Measurements from ENCODE around the gene ERCC8. TPM values are rescaled to one million over a fixed set of nuclear protein-coding genes. Genes with fewer than 3 reads are reported as not detected.
"Not testable (repeated sequence)": the region's sequence is repeated elsewhere in the genome, so short reads cannot be mapped to it uniquely, and the experiment has no call there.

The ERCC8 gene
- total and polyA plus RNA-seq, 4 donors: 2.6 to 14.5 (median 6.2) TPM

- Histone ChIP-seq H3K9ac (ENCODE audit: low read depth in 1 of 2, low read length in 2 of 2) (no peak overlapping the region), H3K4me1 (ENCODE audit: control insufficient read depth in 4 of 4, insufficient read depth in 4 of 4, low read length in 3 of 4) (no peaks in the 10 kb centered on the region), H3K36me3 (ENCODE audit: control insufficient read depth in 4 of 4, insufficient read depth in 3 of 4, low read depth in 1 of 4, low read length in 3 of 4) (peaks cover 0 to 2% (median under 1%) of the 10 kb centered on the region in 4 donors), H3K4me3 (ENCODE audit: low read depth in 1 of 3, low read length in 3 of 3) (no peak overlapping the region), H3K27ac (ENCODE audit: low read depth in 1 of 2, low read length in 2 of 2) (no peak overlapping the region), H3K9me3 (ENCODE audit: control insufficient read depth in 4 of 4, low read length in 3 of 4) (peaks cover 0 to 8% (median 0%) of the 10 kb centered on the region in 4 donors), H3K27me3 (ENCODE audit: control insufficient read depth in 4 of 4, insufficient read depth in 4 of 4, low read length in 3 of 4) (no peaks in the 10 kb centered on the region)
- WGBS: 99% methylated on average over 3 of the region's 3 CpGs
- DNase-seq (ENCODE audit: low spot score): no peak
- TF ChIP-seq GABPA (IDR thresholded peaks at IDR 0.05 in 1 of 2, conservative IDR thresholded peaks at IDR 0.05 in 1 of 2) (no peak), EGR1 (IDR thresholded peaks at IDR 0.05; ENCODE audit: low read depth in 2 of 2) (no peak), FOXA1 (IDR thresholded peaks at IDR 0.05) (no peak), HNF4G (IDR thresholded peaks at IDR 0.05) (no peak), ATF3 (IDR thresholded peaks at IDR 0.05) (no peak), RXRA (IDR thresholded peaks at IDR 0.05) (no peak)
Measured at GRCh38 chr5:60870857-60871256, 74.0 kb downstream of the ERCC8 start.

- H3K4me3 ChIP-seq (ENCODE audit: low read depth in 1 of 3, low read length in 3 of 3); H3K36me3 ChIP-seq (ENCODE audit: control insufficient read depth in 4 of 4, insufficient read depth in 3 of 4, low read depth in 1 of 4, low read length in 3 of 4); H3K9ac ChIP-seq (ENCODE audit: low read depth in 1 of 2, low read length in 2 of 2); DNase-seq (ENCODE audit: low spot score); H3K4me1 ChIP-seq (ENCODE audit: control insufficient read depth in 4 of 4, insufficient read depth in 4 of 4, low read length in 3 of 4); H3K27ac ChIP-seq (ENCODE audit: low read depth in 1 of 2, low read length in 2 of 2); H3K9me3 ChIP-seq (ENCODE audit: control insufficient read depth in 4 of 4, low read length in 3 of 4); H3K27me3 ChIP-seq (ENCODE audit: control insufficient read depth in 4 of 4, insufficient read depth in 4 of 4, low read length in 3 of 4): not testable (repeated sequence)
- 96% methylated on average over 16 of the region's 16 CpGs for WGBS
Measured at GRCh38 chr5:60860572-60860971, 84.3 kb downstream of the ERCC8 start.

- H3K4me3 ChIP-seq (ENCODE audit: low read depth in 1 of 3, low read length in 3 of 3): no peak overlapping the region
- H3K27ac ChIP-seq (ENCODE audit: low read depth in 1 of 2, low read length in 2 of 2): no peak overlapping the region
- DNase-seq (ENCODE audit: low spot score): no peak
- 97% methylated on average over 1 of the region's 1 CpG for WGBS
- TF ChIP-seq RXRA (IDR thresholded peaks at IDR 0.05) (no peak), MAX (IDR thresholded peaks at IDR 0.05) (no peak), JUND (IDR thresholded peaks at IDR 0.05) (no peak), YY1 (IDR thresholded peaks at IDR 0.05) (no peak)
- no peak overlapping the region for H3K9ac ChIP-seq (ENCODE audit: low read depth in 1 of 2, low read length in 2 of 2)
- H3K4me1 ChIP-seq (ENCODE audit: control insufficient read depth in 4 of 4, insufficient read depth in 4 of 4, low read length in 3 of 4): no peaks in the 10 kb centered on the region
- H3K36me3 ChIP-seq (ENCODE audit: control insufficient read depth in 4 of 4, insufficient read depth in 3 of 4, low read depth in 1 of 4, low read length in 3 of 4): no peaks in the 10 kb centered on the region
- no peaks in the 10 kb centered on the region for H3K27me3 ChIP-seq (ENCODE audit: control insufficient read depth in 4 of 4, insufficient read depth in 4 of 4, low read length in 3 of 4)
- H3K9me3 ChIP-seq (ENCODE audit: control insufficient read depth in 4 of 4, low read length in 3 of 4): no peaks in the 10 kb centered on the region
Measured at GRCh38 chr5:60856066-60856465, 88.8 kb downstream of the ERCC8 start.

GRCh38 chr5:60852940-60853339, 91.9 kb downstream of the ERCC8 start:
- TF ChIP-seq EGR1 (IDR thresholded peaks at IDR 0.05; ENCODE audit: low read depth in 2 of 2) (no peak), FOXA2 (IDR thresholded peaks at IDR 0.05) (no peak), RAD21 (IDR thresholded peaks at IDR 0.05) (no peak), HNF4G (IDR thresholded peaks at IDR 0.05) (no peak), TAF1 (conservative IDR thresholded peaks at IDR 0.05) (no peak), GABPA (IDR thresholded peaks at IDR 0.05 in 1 of 2, conservative IDR thresholded peaks at IDR 0.05 in 1 of 2) (no peak), HNF4A (conservative IDR thresholded peaks at IDR 0.05) (no peak), CTCF (IDR thresholded peaks at IDR 0.05; ENCODE audit: low read depth, low read length, missing input control) (no peak), ATF3 (IDR thresholded peaks at IDR 0.05) (no peak)
- H3K27me3 ChIP-seq (ENCODE audit: control insufficient read depth in 4 of 4, insufficient read depth in 4 of 4, low read length in 3 of 4): no peaks in the 10 kb centered on the region
- 27% methylated on average over 3 of the region's 3 CpGs for WGBS
- no peak for DNase-seq (ENCODE audit: low spot score)
- no peaks in the 10 kb centered on the region for H3K4me1 ChIP-seq (ENCODE audit: control insufficient read depth in 4 of 4, insufficient read depth in 4 of 4, low read length in 3 of 4)
- H3K4me3 ChIP-seq (ENCODE audit: low read depth in 1 of 3, low read length in 3 of 3): no peak overlapping the region
- no peaks in the 10 kb centered on the region for H3K9me3 ChIP-seq (ENCODE audit: control insufficient read depth in 4 of 4, low read length in 3 of 4)
- no peak overlapping the region for H3K27ac ChIP-seq (ENCODE audit: low read depth in 1 of 2, low read length in 2 of 2)
- no peak overlapping the region for H3K9ac ChIP-seq (ENCODE audit: low read depth in 1 of 2, low read length in 2 of 2)
- H3K36me3 ChIP-seq (ENCODE audit: control insufficient read depth in 4 of 4, insufficient read depth in 3 of 4, low read depth in 1 of 4, low read length in 3 of 4): no peaks in the 10 kb centered on the region

Measured in liver (tissue), 9 donors.